Astrocyte (in vitro differentiated cells and primary cell): Measurements from ENCODE around the gene NARS2. TPM values are rescaled to one million over a fixed set of nuclear protein-coding genes. Genes with fewer than 3 reads are reported as not detected.
"Not testable (repeated sequence)": the region's sequence is repeated elsewhere in the genome, so short reads cannot be mapped to it uniquely, and the experiment has no call there.

Experiments used
- DNase-seq: peaks from one replicate; pipeline ENCODE4 v3.0.0-alpha.2; 2010; ENCODE audit warnings: low read depth
- FAIRE-seq: peaks from 2 replicates; lab custom pipeline; 2011; peaks lifted over from hg19 to GRCh38; lab: Jason Lieb, UNC
- H2AFZ ChIP-seq: 2 replicates; pipeline ENCODE4 v1.6.0; 2012; ENCODE audit warnings: low read depth, low read length, inconsistent platforms
- H3K27ac ChIP-seq: 2 replicates; pipeline ENCODE4 v1.5.1; 2011; ENCODE audit warnings: low read depth, low read length, inconsistent platforms
- H3K27me3 ChIP-seq: 2 replicates; pipeline ENCODE4 v1.6.0; 2011; ENCODE audit warnings: low read length, inconsistent platforms; ENCODE audit not compliant: insufficient read depth
- H3K36me3 ChIP-seq: 2 replicates; pipeline ENCODE4 v1.5.1; 2011; ENCODE audit warnings: low read length, inconsistent platforms; ENCODE audit not compliant: insufficient read depth
- H3K4me1 ChIP-seq: 2 replicates; pipeline ENCODE4 v1.5.1; 2011; ENCODE audit warnings: low read length, inconsistent platforms; ENCODE audit not compliant: insufficient read depth
- H3K4me2 ChIP-seq: 2 replicates; pipeline ENCODE4 v1.6.0; 2012; ENCODE audit warnings: low read length, inconsistent platforms
- H3K4me3 ChIP-seq: 2 replicates; pipeline ENCODE4 v1.5.1; 2011; ENCODE audit warnings: low read depth, mild to moderate bottlenecking, low read length, inconsistent platforms; ENCODE audit not compliant: insufficient read depth
- H3K79me2 ChIP-seq: 2 replicates; pipeline ENCODE4 v1.6.0; 2012; ENCODE audit warnings: mild to moderate bottlenecking, low read length, inconsistent platforms; ENCODE audit not compliant: insufficient read depth
- H3K9ac ChIP-seq: 2 replicates; pipeline ENCODE4 v1.6.0; 2012; ENCODE audit warnings: mild to moderate bottlenecking, low read length, inconsistent platforms
- H3K9me3 ChIP-seq: 2 replicates; pipeline ENCODE4 v1.5.1; 2012; ENCODE audit warnings: low read depth, mild to moderate bottlenecking, low read length, inconsistent platforms; ENCODE audit not compliant: insufficient read depth
- H4K20me1 ChIP-seq: 2 replicates; pipeline ENCODE4 v1.6.0; 2012; ENCODE audit warnings: low read length, inconsistent platforms; ENCODE audit not compliant: insufficient read depth
- H3K27ac Mint-ChIP-seq: one replicate; pipeline ENCODE4 v1.8.0; 2021; ENCODE audit warnings: mild to moderate bottlenecking, mixed read lengths; ENCODE audit not compliant: unreplicated experiment
- H3K27me3 Mint-ChIP-seq: one replicate; pipeline ENCODE4 v1.8.0; 2021; ENCODE audit warnings: low read depth, mixed read lengths; ENCODE audit not compliant: unreplicated experiment
- H3K36me3 Mint-ChIP-seq: one replicate; pipeline ENCODE4 v1.8.0; 2021; ENCODE audit warnings: low read depth, mixed read lengths; ENCODE audit not compliant: unreplicated experiment
- H3K4me1 Mint-ChIP-seq: one replicate; pipeline ENCODE4 v1.8.0; 2021; ENCODE audit warnings: low read depth, mixed read lengths; ENCODE audit not compliant: unreplicated experiment
- H3K4me3 Mint-ChIP-seq: one replicate; pipeline ENCODE4 v1.8.0; 2021; ENCODE audit warnings: mild to moderate bottlenecking, moderate library complexity, mixed read lengths; ENCODE audit not compliant: unreplicated experiment
- H3K9me3 Mint-ChIP-seq: one replicate; pipeline ENCODE4 v1.8.0; 2021; ENCODE audit warnings: mild to moderate bottlenecking, mixed read lengths; ENCODE audit not compliant: unreplicated experiment
- EZH2 ChIP-seq: IDR thresholded peaks from 2 replicates; pipeline ENCODE4 v1.6.1; 2012; ENCODE audit warnings: mild to moderate bottlenecking, low read length, inconsistent platforms; ENCODE audit not compliant: insufficient read depth
- total RNA-seq: library from RNA; stranded (reverse); gene quantifications from 2 replicates; pipeline ENCODE4 v1.2.1, GENCODE V29; 2021
- TF ChIP-seq, protein P1 (sequence below): IDR thresholded peaks from 2 replicates; pipeline ENCODE4 v1.5.1; 2011; ENCODE audit warnings: low read depth, mild to moderate bottlenecking, inconsistent platforms, low read length, moderate library complexity; ENCODE audit not compliant: insufficient read depth

Gene NARS2
- total RNA-seq, 1 donor from 2014 or later, result 10.1 TPM

DNA sequence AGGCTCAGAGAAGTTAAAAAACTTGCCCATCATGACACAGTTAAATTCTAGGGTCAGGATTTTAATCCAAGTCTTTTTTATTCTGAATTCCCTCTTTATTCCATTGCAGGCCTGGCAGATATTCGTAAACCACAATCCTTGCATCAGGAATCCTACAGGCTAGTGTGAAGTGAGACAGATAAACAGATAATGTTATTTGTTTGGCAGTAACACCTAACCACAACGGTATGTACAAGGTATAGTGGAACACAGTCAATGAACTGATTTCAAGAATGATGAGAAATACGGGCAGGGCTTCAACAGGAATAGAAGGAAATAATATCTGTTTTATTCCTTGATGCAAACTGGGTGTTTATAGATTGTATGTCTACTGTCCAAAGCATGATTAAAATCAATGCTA is 32.0 kb upstream of the NARS2 start:
- no peaks in the 10 kb centered on the region for H3K9me3 ChIP-seq
- no peak for DNase-seq
- H2AFZ ChIP-seq, result no peak overlapping the region
- no peaks in the 10 kb centered on the region for H3K27me3 ChIP-seq
- H3K4me3 ChIP-seq, result no peak overlapping the region
- no peak overlapping the region for H3K4me3 Mint-ChIP-seq
- no peaks in the 10 kb centered on the region for H3K4me1 ChIP-seq
- H3K4me1 Mint-ChIP-seq, result no peaks in the 10 kb centered on the region
- FAIRE-seq, result no peak
- H3K9ac ChIP-seq, result no peak overlapping the region
- no peaks in the 10 kb centered on the region for H4K20me1 ChIP-seq
- H3K27me3 Mint-ChIP-seq, result peaks cover 3% of the 10 kb centered on the region
- H3K9me3 Mint-ChIP-seq, result peaks cover 2% of the 10 kb centered on the region
- TF ChIP-seq, protein P1, sequence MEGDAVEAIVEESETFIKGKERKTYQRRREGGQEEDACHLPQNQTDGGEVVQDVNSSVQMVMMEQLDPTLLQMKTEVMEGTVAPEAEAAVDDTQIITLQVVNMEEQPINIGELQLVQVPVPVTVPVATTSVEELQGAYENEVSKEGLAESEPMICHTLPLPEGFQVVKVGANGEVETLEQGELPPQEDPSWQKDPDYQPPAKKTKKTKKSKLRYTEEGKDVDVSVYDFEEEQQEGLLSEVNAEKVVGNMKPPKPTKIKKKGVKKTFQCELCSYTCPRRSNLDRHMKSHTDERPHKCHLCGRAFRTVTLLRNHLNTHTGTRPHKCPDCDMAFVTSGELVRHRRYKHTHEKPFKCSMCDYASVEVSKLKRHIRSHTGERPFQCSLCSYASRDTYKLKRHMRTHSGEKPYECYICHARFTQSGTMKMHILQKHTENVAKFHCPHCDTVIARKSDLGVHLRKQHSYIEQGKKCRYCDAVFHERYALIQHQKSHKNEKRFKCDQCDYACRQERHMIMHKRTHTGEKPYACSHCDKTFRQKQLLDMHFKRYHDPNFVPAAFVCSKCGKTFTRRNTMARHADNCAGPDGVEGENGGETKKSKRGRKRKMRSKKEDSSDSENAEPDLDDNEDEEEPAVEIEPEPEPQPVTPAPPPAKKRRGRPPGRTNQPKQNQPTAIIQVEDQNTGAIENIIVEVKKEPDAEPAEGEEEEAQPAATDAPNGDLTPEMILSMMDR, result no peak
- no peak for TF ChIP-seq EZH2
- no peaks in the 10 kb centered on the region for H3K36me3 Mint-ChIP-seq
- H3K36me3 ChIP-seq, result no peaks in the 10 kb centered on the region
- H3K4me2 ChIP-seq, result no peak overlapping the region
- H3K79me2 ChIP-seq, result no peaks in the 10 kb centered on the region
- no peak overlapping the region for H3K27ac ChIP-seq
- H3K27ac Mint-ChIP-seq, result no peak overlapping the region

- Mint-ChIP-seq H3K27ac (no peak overlapping the region), H3K4me3 (no peak overlapping the region), H3K27me3 (peaks cover 8% of the 10 kb centered on the region), H3K4me1 (no peaks in the 10 kb centered on the region), H3K36me3 (no peaks in the 10 kb centered on the region), H3K9me3 (peaks cover 2% of the 10 kb centered on the region)
- DNase-seq, result no peak
- Histone ChIP-seq H3K9ac (no peak overlapping the region), H3K27ac (no peak overlapping the region), H3K79me2 (no peaks in the 10 kb centered on the region), H3K9me3 (no peaks in the 10 kb centered on the region), H3K4me1 (no peaks in the 10 kb centered on the region), H4K20me1 (no peaks in the 10 kb centered on the region), H3K4me3 (no peak overlapping the region), H2AFZ (no peak overlapping the region), H3K4me2 (no peak overlapping the region), H3K36me3 (no peaks in the 10 kb centered on the region), H3K27me3 (no peaks in the 10 kb centered on the region)
- FAIRE-seq, result no peak
- TF ChIP-seq, protein P1, result no peak
- TF ChIP-seq EZH2, result no peak
These were observed 30.6 kb upstream of the NARS2 start for GRCh38 chr11:78605296-78605695.

DNA sequence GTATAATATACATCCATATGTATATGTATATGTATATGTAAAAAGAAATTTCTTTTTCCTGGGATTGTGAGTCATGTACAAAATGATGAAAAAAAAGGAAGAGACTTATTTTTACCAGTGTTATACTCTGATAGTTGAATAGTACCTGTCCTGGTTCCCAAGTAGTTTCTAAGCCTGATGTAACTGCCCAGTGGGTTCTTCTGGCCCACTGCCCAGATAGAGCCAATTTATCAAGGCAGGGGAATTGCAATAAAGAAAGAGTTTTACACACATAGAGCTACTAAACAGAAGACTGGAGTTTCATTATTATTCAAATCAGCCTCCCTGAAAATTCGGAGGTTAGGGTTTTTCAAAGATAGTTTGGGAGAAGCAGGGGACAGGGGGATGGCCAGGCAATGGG is 29.1 kb upstream of the NARS2 start:
- Histone ChIP-seq H3K4me1 (no peaks in the 10 kb centered on the region), H3K9me3 (no peaks in the 10 kb centered on the region), H3K4me3 (no peak overlapping the region), H3K27ac (no peak overlapping the region), H4K20me1 (no peaks in the 10 kb centered on the region), H3K79me2 (no peaks in the 10 kb centered on the region), H3K27me3 (no peaks in the 10 kb centered on the region), H3K4me2 (no peak overlapping the region), H3K36me3 (no peaks in the 10 kb centered on the region), H2AFZ (no peak overlapping the region), H3K9ac (no peak overlapping the region)
- DNase-seq (no peak), FAIRE-seq (no peak)
- H3K36me3 Mint-ChIP-seq, result no peaks in the 10 kb centered on the region
- H3K4me1 Mint-ChIP-seq, result no peaks in the 10 kb centered on the region
- H3K9me3 Mint-ChIP-seq, result peaks cover 2% of the 10 kb centered on the region
- H3K27ac Mint-ChIP-seq, result no peak overlapping the region
- H3K4me3 Mint-ChIP-seq, result no peak overlapping the region
- TF ChIP-seq, protein P1, result no peak
- TF ChIP-seq EZH2, result no peak
- H3K27me3 Mint-ChIP-seq, result peaks cover 10% of the 10 kb centered on the region

DNA sequence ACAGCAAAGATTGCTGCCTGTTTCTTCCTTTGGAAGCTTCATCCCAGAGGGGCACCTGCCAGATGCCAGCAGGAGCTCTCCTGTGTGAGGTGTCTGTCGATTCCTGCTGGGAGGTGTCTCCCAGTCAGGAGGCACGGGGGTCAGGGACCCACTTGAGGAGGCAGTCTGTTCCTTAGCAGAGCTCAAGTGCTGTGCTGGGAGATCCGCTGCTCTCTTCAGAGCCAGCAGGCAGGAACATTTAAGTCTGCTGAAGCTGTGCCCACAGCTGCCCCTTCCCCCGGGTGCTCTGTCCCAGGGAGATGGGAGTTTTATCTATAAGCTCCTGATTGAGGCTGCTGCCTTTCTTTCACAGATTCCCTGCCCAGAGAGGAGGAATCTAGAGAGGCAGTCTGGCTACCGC is 28.1 kb upstream of the NARS2 start:
- not testable (repeated sequence) for H3K4me2 ChIP-seq, H2AFZ ChIP-seq, H4K20me1 ChIP-seq, H3K36me3 ChIP-seq, H3K9ac ChIP-seq, H3K4me1 Mint-ChIP-seq, H3K27ac ChIP-seq, H3K79me2 ChIP-seq, H3K9me3 ChIP-seq, DNase-seq, H3K4me1 ChIP-seq, H3K27ac Mint-ChIP-seq, H3K4me3 ChIP-seq, H3K9me3 Mint-ChIP-seq, H3K4me3 Mint-ChIP-seq, H3K27me3 ChIP-seq, H3K36me3 Mint-ChIP-seq, FAIRE-seq
- peaks cover 10% of the 10 kb centered on the region for H3K27me3 Mint-ChIP-seq
